GM12801 (cell line): ENCODE measurements around the gene ERBB4.

ENCODE experiments used
- CTCF ChIP-seq: IDR thresholded peaks from one replicate; pipeline ENCODE4 v1.5.1; 2011; ENCODE audit warnings: control low read depth; ENCODE audit not compliant: insufficient read length; ENCODE audit errors: extremely low read depth

The ERBB4 gene

GRCh38 chr2:212141499-212141898 lies 397.1 kb downstream of the ERBB4 start:
- no peak for TF ChIP-seq CTCF

- no peak for TF ChIP-seq CTCF
Observed at GRCh38 chr2:212136216-212136795, 402.3 kb downstream of the ERBB4 start.

- no peak for TF ChIP-seq CTCF
Observed at GRCh38 chr2:212135739-212136138, 402.9 kb downstream of the ERBB4 start.

- no peak for TF ChIP-seq CTCF
Observed at GRCh38 chr2:212133337-212133736, 405.3 kb downstream of the ERBB4 start.

- no peak for TF ChIP-seq CTCF
Observed at GRCh38 chr2:212124598-212124997, 414.0 kb downstream of the ERBB4 start.

GRCh38 chr2:212119591-212119990 lies 419.0 kb downstream of the ERBB4 start:
- TF ChIP-seq CTCF, result no peak

GRCh38 chr2:212117926-212118325 lies 420.7 kb downstream of the ERBB4 start:
- no peak for TF ChIP-seq CTCF

GRCh38 chr2:212114489-212114888 lies 424.1 kb downstream of the ERBB4 start:
- TF ChIP-seq CTCF, result no peak
